NAMALWA (cell line): Measurements from ENCODE around the gene HPS6.
A peak's percentile ranks its signal among the peaks of the same experiment; 100 is the strongest.
"Not testable (repeated sequence)": the region's sequence is repeated elsewhere in the genome, so short reads cannot be mapped to it uniquely, and the experiment has no call there.

ENCODE experiments used
- DNase-seq: peaks from one replicate; pipeline ENCODE4 v3.0.0-alpha.2; 2015; ENCODE audit warnings: low spot score

Gene HPS6

GRCh38 chr10:102064868-102065560 is at the start of gene HPS6:
HPS6 (plus strand) TSS chr10:102065349; CDS start chr10:102065475, 126 bp downstream.
- DNase-seq, result peak; percentile 93

DNA sequence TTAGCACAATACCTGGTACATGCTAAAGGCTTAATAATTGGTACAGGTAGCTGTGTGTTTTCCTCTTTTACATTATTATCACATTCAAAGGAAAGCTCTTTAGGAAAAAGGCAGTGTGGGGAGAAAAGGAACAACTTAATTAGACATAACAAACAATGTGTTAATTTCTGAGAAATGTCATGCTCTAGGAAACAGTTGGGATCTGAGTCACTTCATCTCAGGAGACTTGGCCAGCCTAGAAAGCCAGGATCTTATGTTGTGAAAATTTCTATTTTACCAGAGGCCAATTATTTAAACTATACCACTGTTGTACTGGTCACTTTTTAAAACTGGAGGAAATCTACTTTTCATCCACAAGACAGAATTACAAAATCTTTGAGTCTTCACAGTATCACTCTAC is 48.7 kb upstream of the HPS6 start:
- DNase-seq, result no peak

DNA sequence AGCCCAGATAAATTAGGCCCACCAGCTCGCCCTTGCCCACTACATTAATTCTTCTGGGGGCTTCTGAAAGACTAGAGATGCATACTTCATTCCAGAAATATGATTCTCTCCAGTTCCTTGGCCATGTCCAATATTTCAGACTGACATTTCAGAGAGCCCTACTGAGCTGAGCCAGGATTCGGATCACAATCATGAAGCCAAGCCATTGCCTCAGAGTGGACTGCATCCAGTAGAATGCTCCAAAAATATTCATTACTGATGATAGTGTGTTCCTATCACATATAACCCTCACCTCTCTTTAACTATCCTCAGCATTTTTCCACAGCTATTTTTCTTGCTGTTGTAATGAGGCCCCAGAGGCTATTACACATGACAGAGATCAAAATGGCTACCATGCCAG is 47.9 kb upstream of the HPS6 start:
- DNase-seq, result no peak

DNA sequence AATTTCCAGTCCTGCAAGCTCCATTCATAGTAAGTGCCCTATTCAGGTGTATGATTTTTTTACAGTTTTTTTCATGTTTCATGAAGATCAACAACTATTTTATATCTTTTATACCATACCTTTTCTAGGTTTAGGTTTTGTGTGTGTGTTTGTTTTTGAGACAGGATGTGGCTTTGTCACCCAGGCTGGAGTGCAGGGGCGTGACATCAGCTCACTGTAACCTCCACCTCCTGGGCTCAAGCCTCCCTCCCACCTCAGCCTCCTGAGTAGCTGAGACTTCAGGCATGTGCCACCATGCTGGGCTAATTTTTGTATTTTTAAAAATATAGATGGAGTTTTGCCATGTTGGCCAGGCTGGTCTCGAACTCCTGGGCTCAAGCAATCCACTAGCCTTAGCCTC is 44.2 kb upstream of the HPS6 start:
- no peak for DNase-seq

GRCh38 chr10:102024799-102025198 is 40.4 kb upstream of the HPS6 start:
- DNase-seq, result no peak

DNA sequence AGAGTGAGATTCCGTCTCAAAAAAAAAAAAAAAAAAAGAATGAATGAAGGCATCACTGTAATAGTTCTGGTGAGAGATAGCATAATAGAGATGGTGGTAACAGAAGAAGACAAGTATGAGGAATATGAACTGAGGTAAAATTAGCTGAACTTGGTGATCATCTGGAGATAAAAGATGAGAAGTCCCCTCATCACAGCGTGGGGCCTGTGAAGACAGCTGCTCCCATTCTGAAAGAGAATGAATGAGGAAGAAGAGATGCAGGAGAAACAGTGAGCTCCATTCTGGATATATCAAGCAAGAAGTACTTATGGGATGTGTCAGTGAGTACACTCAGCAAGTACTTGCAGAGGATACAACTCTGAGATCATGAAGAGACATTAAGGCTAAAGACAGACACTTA is 37.9 kb upstream of the HPS6 start:
- DNase-seq, result no peak

- DNase-seq, result no peak
Observed at GRCh38 chr10:102033787-102034186, 31.4 kb upstream of the HPS6 start.

GRCh38 chr10:102035807-102036206 is 29.3 kb upstream of the HPS6 start:
- not testable (repeated sequence) for DNase-seq

- no peak for DNase-seq
Observed at GRCh38 chr10:102038410-102038809, 26.7 kb upstream of the HPS6 start.

- no peak for DNase-seq
Observed at GRCh38 chr10:102040305-102041050, 24.7 kb upstream of the HPS6 start.

DNA sequence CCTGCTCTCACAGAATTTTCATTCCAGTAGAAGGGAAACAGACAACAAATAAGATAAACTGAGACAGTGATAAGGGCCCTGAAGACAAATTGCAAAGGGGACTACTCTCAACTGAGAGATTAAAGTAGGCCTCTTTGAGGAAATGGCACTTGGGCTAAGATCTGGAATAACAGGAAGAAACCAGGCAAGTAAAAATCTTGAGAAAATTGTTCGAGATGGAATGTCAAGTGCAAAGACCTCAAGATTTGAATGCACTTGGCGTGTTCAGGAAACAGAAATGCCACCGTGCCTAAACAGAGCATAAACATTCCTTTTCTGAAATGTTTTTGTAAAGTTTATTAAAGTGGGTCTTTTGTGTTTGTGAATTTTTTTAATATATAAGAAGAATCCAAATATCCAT is 19.9 kb upstream of the HPS6 start:
- DNase-seq, result no peak

DNA sequence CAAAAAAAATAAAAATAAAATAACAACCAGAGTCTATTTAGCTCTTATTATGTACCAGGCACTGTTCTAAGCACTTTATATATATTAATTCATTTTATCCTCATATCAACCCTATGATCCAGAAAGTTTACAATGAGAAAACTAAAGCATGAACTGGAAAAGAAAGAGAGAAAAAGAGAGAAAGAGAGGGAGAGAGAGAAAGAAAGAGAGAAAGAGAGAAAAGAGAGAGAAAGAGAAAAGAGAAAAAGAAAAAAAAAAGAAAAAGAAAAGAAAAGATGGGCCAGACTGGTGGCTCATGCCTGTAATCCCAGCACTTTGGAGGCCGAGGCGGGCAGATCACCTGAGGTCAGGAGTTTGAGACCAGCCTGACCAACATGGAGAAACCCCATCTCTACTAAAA is 19.1 kb upstream of the HPS6 start:
- no peak for DNase-seq

DNA sequence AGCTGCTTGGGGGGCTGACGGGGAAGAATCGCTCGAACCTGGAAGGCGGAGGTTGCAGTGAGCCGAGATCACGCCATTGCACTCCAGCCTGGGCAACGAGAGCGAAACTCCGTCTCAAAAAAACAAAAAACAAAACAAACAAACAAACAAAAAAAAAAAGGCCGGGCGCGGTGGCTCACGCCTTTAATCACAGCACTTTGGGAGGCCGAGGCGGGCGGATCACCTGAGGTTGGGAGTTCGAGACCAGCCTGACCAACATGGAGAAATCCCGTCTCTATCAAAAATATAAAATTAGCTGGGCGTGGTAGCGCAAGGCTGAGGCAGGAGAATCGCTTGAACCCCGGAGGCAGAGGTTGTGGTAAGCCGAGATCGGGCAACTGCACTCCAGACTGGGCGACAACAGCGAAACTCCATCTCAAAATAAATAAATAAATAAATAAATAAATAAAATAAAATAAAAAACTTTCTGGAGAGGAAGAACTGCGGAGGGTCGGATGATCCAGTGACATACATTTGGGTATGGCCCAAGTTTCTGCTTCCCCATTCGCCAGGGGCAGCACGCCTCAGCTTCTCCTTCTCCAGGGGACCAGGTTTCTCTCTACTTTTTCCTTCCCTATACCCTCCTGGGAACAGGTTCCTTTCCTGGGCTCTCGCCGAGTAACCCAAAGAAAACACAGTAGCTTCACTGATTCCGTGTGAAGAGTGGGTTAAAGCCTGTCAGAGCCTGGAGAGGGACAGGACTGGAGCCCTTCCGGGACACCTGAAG is 10.1 kb upstream of the HPS6 start:
- not testable (repeated sequence) for DNase-seq

- DNase-seq, result peak; percentile 98
Observed at GRCh38 chr10:102055647-102056419, 9.3 kb upstream of the HPS6 start, which contains the start of gene ARMH3. ARMH3 (minus strand) TSS chr10:102056173; CDS start chr10:102040114, 16,059 bp downstream.

DNA sequence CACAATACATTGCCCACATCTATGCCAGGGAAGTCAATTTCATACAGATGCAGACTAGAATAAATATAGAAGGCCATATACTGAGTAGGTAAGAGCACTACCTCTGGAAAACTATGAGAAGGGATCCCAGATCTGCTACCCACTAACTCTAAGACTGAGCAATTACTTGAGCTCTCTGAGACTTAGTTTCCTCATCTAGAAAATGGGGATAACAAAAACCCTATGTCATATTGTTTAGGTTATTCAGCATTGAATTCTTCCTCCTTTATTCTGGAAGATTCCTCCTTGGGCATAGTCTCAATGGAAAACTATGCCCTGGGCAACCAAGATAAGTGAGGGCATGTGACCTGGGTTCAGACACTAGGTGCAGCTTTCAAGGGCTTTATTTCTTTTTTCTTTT is 5.2 kb upstream of the HPS6 start:
- DNase-seq, result no peak

GRCh38 chr10:102064503-102064867 is 664 bp upstream of the HPS6 start:
- DNase-seq, result no peak

GRCh38 chr10:102065561-102066398 is 631 bp downstream of the HPS6 start:
- peak; percentile 31 for DNase-seq

DNA sequence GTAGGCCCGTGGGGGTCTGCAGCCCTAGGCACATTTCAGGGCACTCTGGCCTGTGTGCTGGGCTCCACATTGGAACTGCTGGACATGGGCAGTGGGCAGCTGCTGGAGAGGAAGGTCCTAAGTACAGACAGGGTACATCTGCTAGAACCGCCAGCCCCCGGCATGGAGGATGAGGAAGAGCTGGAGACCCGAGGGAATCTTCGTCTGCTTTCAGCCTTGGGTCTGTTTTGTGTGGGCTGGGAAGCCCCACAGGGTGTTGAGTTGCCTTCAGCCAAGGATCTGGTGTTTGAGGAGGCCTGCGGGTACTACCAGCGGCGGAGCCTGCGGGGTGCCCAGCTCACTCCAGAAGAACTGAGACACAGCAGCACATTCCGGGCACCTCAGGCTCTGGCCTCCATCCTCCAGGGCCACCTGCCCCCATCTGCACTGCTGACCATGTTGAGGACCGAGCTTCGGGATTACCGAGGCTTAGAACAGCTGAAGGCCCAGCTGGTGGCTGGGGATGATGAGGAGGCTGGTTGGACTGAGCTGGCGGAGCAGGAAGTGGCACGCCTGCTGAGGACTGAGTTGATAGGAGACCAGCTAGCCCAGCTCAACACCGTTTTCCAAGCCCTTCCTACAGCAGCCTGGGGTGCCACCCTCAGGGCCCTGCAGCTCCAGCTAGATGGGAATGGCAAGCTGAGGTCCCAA is 1.4 kb downstream of the HPS6 start:
- no peak for DNase-seq

GRCh38 chr10:102067091-102067916 is 2.2 kb downstream of the HPS6 start:
- DNase-seq, result no peak

DNA sequence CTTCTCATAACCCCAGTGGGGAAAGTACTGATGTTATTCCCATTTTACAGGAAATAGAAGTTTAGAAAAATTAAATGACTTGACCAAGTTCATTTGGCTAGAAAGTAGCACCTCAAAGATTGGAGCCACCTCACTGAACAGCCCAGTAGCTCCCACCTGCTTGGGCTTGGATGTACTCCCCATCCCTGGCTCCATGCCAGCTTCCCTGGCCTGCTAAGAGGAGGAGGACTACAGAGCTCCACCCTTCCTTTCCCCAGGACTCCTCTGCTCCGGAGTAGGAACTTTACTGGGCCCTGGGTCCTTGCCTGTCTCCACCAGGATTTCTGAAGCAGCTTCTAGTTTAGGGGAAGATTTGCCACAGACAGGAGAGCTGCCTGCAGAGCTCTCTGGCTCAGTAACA is 3.1 kb downstream of the HPS6 start:
- DNase-seq, result no peak
